AG04449 (cell line): ENCODE data around the gene TNS3.

Experiments
- CTCF ChIA-PET: fragments of 350-600 bp; formaldehyde crosslinking; extraction: SDS; loops from one replicate; lab custom pipeline; 2021; ENCODE audit warnings: antibody characterized with exemption; lab: Yijun Ruan, JAX
- POLR2A ChIA-PET: fragments of 400-600, 350-600 bp; formaldehyde crosslinking; extraction: SDS; loops from one replicate; lab custom pipeline; 2020; ENCODE audit warnings: antibody characterized with exemption, inconsistent platforms; lab: Yijun Ruan, JAX
- DNase-seq: peaks from one replicate; pipeline ENCODE4 v3.0.0-alpha.2; 2010; ENCODE audit warnings: low read depth, low spot score
- H3K4me3 ChIP-seq: 2 replicates; pipeline ENCODE4 v1.5.1; 2011; ENCODE audit warnings: low read depth, mild to moderate bottlenecking, control low read depth, low read length
- CTCF ChIP-seq: IDR thresholded peaks from one replicate; pipeline ENCODE4 v1.5.1; 2011; ENCODE audit warnings: mild to moderate bottlenecking, moderate library complexity, low read length, control low read depth, inconsistent platforms; ENCODE audit not compliant: insufficient read depth; ENCODE audit errors: missing control alignments

Gene TNS3

DNA sequence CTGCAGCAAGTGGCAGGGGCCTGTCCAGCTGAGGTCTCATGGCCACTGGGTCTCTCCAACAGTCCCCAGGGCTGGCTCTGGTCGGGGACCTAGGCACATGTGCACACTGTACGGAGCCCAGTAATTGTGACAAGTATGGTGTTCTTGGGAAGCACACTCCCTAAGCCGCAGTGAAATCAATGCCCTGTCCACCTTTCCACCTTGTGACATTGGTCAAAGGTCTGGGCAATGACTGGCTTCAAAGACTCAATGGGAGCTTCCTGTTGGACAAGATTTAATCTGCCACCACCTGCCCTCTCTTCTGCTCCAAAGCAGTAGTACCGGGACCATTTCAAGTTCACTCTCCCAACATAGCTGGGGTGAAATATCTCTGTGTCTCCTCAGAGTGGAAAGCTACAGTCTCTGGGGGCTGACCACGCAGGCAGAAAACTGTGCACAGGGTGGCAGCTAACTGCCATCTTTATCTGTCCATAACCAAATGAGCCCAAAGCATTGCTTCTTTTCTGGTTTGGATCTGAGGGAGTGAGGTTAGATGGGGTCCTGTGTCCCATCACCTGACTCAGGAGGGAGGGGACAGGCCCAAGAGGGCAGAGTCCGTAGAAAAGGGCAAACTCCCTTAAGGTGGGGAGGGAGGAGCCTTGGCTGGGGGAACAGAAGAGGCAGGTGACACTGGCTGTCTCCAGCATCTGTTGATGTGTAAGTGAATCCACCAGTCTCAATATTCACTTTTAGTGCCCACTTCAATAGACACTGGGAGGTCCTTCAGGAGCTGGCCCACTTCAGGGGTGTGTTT lies 307.7 kb downstream of the TNS3 start:
- TF ChIP-seq CTCF = no peak
- DNase-seq = no peak
- ChIA-PET CTCF (interaction anchor here (0.6 to 5.5 kb wide), 4 partner anchors 8 to 52 kb away, joined by 3 to 49 read pairs (median 4); no protein-coding TSS in a partner anchor), POLR2A (no interaction called here)
- no peak overlapping the region for H3K4me3 ChIP-seq

DNA sequence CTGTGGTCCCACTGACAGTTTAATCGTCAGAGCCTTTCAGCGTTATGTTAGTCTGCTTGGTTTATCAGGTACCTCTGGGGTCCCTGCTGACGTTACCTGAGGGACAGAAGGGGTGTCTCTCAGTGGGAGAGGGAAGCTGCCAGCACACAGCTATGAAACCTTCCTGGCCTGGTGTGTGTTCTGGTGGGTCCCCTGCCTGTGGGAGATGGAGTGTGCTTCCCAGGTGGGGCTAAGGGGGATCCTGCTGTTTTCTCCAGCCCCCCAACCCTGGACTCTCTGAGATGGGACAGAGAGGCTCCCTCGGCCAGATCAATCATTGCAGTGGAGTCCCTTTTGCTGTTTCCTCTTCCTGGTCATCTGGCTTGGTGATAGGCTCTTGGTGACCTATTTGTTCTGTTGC lies 308.8 kb downstream of the TNS3 start:
- H3K4me3 ChIP-seq = no peak overlapping the region
- no peak for TF ChIP-seq CTCF
- POLR2A ChIA-PET = no interaction called here
- CTCF ChIA-PET = interaction anchor here (1.1 kb wide), 1 partner anchor 18 kb away, joined by 4 read pairs; no protein-coding TSS in a partner anchor
- DNase-seq = no peak

DNA sequence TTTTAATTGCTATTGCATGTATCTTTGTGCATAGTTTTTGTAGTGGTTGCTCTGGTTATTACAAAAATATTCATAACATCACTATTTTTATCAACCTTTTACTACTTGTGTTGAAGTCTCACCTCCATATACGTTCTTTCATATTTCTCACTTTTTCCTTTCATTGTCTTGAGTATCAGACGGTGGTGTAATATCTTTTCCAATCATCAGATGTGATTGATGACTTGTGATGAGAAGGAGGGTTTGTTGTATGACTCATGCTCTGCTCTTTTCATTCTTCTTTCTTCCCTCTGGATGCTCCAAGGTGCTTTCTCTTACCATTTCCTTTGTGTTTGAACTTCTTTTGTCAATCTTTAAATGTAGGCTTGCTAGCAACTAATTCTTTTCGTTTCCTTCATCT lies 310.2 kb downstream of the TNS3 start:
- ChIA-PET CTCF (no interaction called here), POLR2A (no interaction called here)
- no peak for TF ChIP-seq CTCF
- DNase-seq = no peak
- H3K4me3 ChIP-seq = no peak overlapping the region

DNA sequence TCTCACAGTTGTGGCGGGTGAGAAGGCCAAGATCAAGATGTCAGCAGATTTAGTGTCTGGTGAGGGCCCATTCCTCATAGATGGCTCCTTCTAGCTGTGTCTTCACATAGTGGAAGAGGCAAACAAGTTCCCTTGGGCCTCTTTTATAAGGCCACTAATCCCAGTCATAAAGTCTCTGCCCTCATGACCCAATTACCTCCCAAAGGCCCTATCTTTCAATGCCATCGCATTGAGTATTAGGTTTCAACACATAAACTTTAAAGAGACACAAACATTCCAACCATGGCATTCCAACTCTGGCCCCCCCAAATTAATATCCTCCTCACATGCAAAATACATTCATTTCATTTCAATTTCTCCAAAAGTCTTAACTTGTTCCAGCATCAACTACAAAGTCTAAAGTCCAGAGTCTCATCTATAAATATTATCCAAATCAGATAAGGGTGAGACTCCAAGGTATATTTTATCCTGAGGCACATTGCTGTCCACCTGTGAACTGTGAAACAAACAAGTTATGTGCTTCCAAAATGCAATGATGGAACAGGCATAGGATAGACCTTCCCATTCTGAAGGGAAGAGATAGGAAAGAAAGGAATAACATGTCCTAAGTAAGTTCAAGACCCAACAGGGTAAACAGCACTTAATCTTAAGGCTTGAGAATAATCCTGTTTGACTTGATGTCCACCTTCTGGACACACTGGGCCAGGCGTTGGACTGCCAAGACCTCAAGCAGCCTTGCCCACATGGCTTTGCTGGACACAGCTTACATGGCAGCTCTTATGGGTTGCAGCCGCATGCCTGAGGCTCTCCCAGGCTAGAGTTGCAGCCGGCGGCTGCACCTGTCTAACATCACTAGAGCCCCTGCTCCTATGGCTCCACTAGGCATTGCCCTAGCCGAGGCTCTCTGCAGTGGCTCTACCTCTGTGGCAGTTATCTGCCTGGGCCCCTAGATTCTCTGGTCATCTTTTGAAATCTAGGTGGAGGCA lies 312.8 kb downstream of the TNS3 start:
- CTCF ChIA-PET = interaction anchor here (0.6 to 7.7 kb wide), 5 partner anchors 13 to 678 kb away, joined by 4 to 119 read pairs (median 4); no protein-coding TSS in a partner anchor
- POLR2A ChIA-PET = no interaction called here

DNA sequence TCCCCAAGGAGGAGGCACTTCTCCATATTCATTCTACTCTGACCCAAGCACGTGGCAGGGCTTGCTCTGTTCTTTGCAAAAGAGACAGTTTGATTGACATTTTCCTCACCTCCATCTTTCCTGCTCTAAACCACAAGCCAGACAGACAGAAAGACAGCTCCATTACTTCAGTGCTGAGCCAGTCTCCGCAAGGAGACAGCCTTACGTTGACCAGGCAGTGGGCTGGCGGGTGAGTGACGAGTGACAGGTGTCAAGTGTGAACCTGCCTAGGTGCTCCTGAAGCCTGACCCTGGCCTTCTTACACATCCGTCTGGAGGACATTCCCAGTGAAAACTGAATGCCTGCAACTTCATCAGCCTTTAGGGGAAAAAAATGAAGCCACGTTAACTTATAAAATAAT lies 314.6 kb downstream of the TNS3 start:
- CTCF ChIA-PET = interaction anchor here (1.0 to 7.7 kb wide), 37 partner anchors 9 to 1376 kb away, joined by 3 to 119 read pairs (median 7); partner anchors contain the start of gene TNS3
- TF ChIP-seq CTCF = no peak
- no peak overlapping the region for H3K4me3 ChIP-seq
- POLR2A ChIA-PET = no interaction called here
- DNase-seq = no peak

More for the DNA sequence above, 312.8 kb downstream of the TNS3 start:
- no peak for DNase-seq
- TF ChIP-seq CTCF = no peak
- no peak overlapping the region for H3K4me3 ChIP-seq
